ENCODE results near the gene KRTAP9-2. TPM values are rescaled to one million over a fixed set of nuclear protein-coding genes. Genes with fewer than 3 reads are reported as not detected.
"Not testable (repeated sequence)": the region's sequence is repeated elsewhere in the genome, so short reads cannot be mapped to it uniquely, and the experiment has no call there.

KRTAP9-2 gene
- polyA plus RNA-seq, 3 donors = not detected

- not testable (repeated sequence) for DNase-seq (ENCODE audit: low read depth in 3 of 3, low spot score in 2 of 3)
These were observed 6.1 kb downstream of the KRTAP9-2 start, which contains the start of gene KRTAP9-3 for GRCh38 chr17:41232399-41233105. Gene KRTAP9-3, plus strand, starts transcription at chr17:41232449. Its CDS starts 53 bp downstream, at chr17:41232502.

GRCh38 chr17:41237116-41237515 lies 10.7 kb downstream of the KRTAP9-2 start:
- not testable (repeated sequence) for DNase-seq (ENCODE audit: low read depth in 3 of 3, low spot score in 2 of 3)

- DNase-seq (ENCODE audit: low read depth in 3 of 3, low spot score in 2 of 3) = not testable (repeated sequence)
These were observed 11.5 kb downstream of the KRTAP9-2 start, which contains the start of gene KRTAP9-8 for GRCh38 chr17:41237949-41238437. Gene KRTAP9-8, plus strand, starts transcription at chr17:41237999. Its CDS starts 53 bp downstream, at chr17:41238052.

GRCh38 chr17:41246995-41247787 lies 20.7 kb downstream of the KRTAP9-2 start:
- DNase-seq (ENCODE audit: low read depth in 3 of 3, low spot score in 2 of 3) = not testable (repeated sequence)

GRCh38 chr17:41249637-41250240 lies 23.3 kb downstream of the KRTAP9-2 start, which contains the start of gene KRTAP9-4:
Gene KRTAP9-4, plus strand, starts transcription at chr17:41249687. Its CDS starts 34 bp downstream, at chr17:41249721.
- not testable (repeated sequence) for DNase-seq (ENCODE audit: low read depth in 3 of 3, low spot score in 2 of 3)

- DNase-seq (ENCODE audit: low read depth in 3 of 3, low spot score in 2 of 3) = no peak
These were observed 24.8 kb downstream of the KRTAP9-2 start for GRCh38 chr17:41251261-41251660.

GRCh38 chr17:41254861-41255260 lies 28.4 kb downstream of the KRTAP9-2 start:
- DNase-seq (ENCODE audit: low read depth in 3 of 3, low spot score in 2 of 3) = no peak

GRCh38 chr17:41255381-41256290 lies 29.2 kb downstream of the KRTAP9-2 start, which contains the start of gene KRTAP9-9:
Gene KRTAP9-9, plus strand, starts transcription at chr17:41255384.
- not testable (repeated sequence) for DNase-seq (ENCODE audit: low read depth in 3 of 3, low spot score in 2 of 3)

- no peak for DNase-seq (ENCODE audit: low read depth in 3 of 3, low spot score in 2 of 3)
These were observed 29.8 kb downstream of the KRTAP9-2 start for GRCh38 chr17:41256291-41256685.

GRCh38 chr17:41258406-41258805 lies 32.0 kb downstream of the KRTAP9-2 start:
- DNase-seq (ENCODE audit: low read depth in 3 of 3, low spot score in 2 of 3) = no peak

- no peak for DNase-seq (ENCODE audit: low read depth in 3 of 3, low spot score in 2 of 3)
These were observed 36.8 kb downstream of the KRTAP9-2 start for GRCh38 chr17:41263212-41263611.

GRCh38 chr17:41264599-41264998 lies 38.2 kb downstream of the KRTAP9-2 start:
- DNase-seq (ENCODE audit: low read depth in 3 of 3, low spot score in 2 of 3) = no peak

- no peak for DNase-seq (ENCODE audit: low read depth in 3 of 3, low spot score in 2 of 3)
These were observed 38.6 kb downstream of the KRTAP9-2 start, which contains the start of gene KRTAP9-6 for GRCh38 chr17:41265078-41265477. Gene KRTAP9-6, plus strand, starts transcription at chr17:41265378. Its CDS starts 0 bp downstream, at chr17:41265378.

GRCh38 chr17:41267711-41268110 lies 41.3 kb downstream of the KRTAP9-2 start:
- no peak for DNase-seq (ENCODE audit: low read depth in 3 of 3, low spot score in 2 of 3)

- not testable (repeated sequence) for DNase-seq (ENCODE audit: low read depth in 3 of 3, low spot score in 2 of 3)
These were observed 44.9 kb downstream of the KRTAP9-2 start for GRCh38 chr17:41271323-41271722.

GRCh38 chr17:41271858-41272257 lies 45.4 kb downstream of the KRTAP9-2 start:
- DNase-seq (ENCODE audit: low read depth in 3 of 3, low spot score in 2 of 3) = no peak

- DNase-seq (ENCODE audit: low read depth in 3 of 3, low spot score in 2 of 3) = not testable (repeated sequence)
These were observed 49.3 kb downstream of the KRTAP9-2 start, which contains the start of gene KRTAP9-7 for GRCh38 chr17:41275648-41276190. Gene KRTAP9-7, plus strand, starts transcription at chr17:41275698. Its CDS starts 0 bp downstream, at chr17:41275698.

Measured in right renal cortex interstitium (tissue), 3 donors.